Measurements from ENCODE around the gene MAP3K7CL.

Gene MAP3K7CL

GRCh38 chr21:29193901-29194300 is 63.5 kb downstream of the MAP3K7CL start:
- TF ChIP-seq CTCF (IDR thresholded peaks at IDR 0.05; ENCODE audit: insufficient read depth, missing control alignments) = no peak
- DNase-seq (ENCODE audit: insufficient read length, low spot score) (no peak), FAIRE-seq (no peak)

GRCh38 chr21:29194342-29194741 is 63.9 kb downstream of the MAP3K7CL start:
- FAIRE-seq (no peak), DNase-seq (ENCODE audit: insufficient read length, low spot score) (no peak)
- no peak for TF ChIP-seq CTCF (IDR thresholded peaks at IDR 0.05; ENCODE audit: insufficient read depth, missing control alignments)

- DNase-seq (ENCODE audit: insufficient read length, low spot score) (no peak), FAIRE-seq (no peak)
- no peak for TF ChIP-seq CTCF (IDR thresholded peaks at IDR 0.05; ENCODE audit: insufficient read depth, missing control alignments)
These were observed 64.4 kb downstream of the MAP3K7CL start for GRCh38 chr21:29194847-29195246.

- peak; percentile 33 for TF ChIP-seq CTCF (IDR thresholded peaks at IDR 0.05; ENCODE audit: insufficient read depth, missing control alignments)
- DNase-seq (ENCODE audit: insufficient read length, low spot score) (no peak), FAIRE-seq (no peak)
These were observed 65.7 kb downstream of the MAP3K7CL start for GRCh38 chr21:29195981-29196669.

DNA sequence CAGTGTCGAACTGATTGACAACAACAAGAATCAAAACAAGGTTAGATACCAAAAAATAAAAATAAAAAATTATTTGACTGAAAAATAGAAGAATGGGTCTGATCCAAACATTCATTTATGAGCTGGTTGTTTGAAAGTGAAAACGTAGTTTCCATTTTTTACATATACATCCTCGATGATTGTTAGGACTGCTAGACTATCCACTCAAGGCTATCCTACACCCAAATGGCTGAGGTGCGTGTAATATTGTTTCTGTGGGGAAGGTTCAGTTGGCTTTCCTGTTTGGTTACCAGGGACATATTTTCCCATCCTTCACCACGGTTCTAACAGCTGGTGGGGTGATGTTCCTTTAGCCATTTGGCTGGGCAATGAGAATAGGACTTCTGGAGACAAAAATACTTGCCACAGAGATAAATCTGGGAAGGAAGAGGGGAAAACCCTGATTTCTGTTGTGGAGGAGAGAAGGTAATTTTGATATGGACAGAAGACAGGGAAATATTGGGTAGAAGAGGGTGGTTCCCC is 66.3 kb downstream of the MAP3K7CL start:
- FAIRE-seq (no peak), DNase-seq (ENCODE audit: insufficient read length, low spot score) (no peak)
- TF ChIP-seq CTCF (IDR thresholded peaks at IDR 0.05; ENCODE audit: insufficient read depth, missing control alignments) = no peak

- FAIRE-seq (no peak), DNase-seq (ENCODE audit: insufficient read length, low spot score) (no peak)
- TF ChIP-seq CTCF (IDR thresholded peaks at IDR 0.05; ENCODE audit: insufficient read depth, missing control alignments) = no peak
These were observed 70.7 kb downstream of the MAP3K7CL start for GRCh38 chr21:29201186-29201585.

DNA sequence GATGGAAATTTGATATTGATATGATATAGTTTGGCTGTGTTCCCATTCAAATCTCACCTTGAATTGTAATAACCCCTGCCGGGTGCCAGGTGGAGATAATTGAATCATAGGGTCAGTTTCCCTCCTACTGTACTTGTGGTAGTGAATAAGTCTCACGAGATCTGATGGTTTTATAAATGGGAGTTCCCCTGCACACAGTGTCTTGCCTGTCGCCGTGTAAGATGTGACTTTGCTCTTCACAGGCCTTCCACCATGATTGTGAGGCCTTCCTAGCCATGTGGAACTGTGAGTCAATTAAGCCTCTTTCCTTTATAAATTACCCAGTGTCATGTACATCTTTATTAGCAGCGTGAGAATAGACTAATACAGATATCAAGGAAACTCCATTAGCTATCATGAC is 74.6 kb downstream of the MAP3K7CL start:
- no peak for TF ChIP-seq CTCF (IDR thresholded peaks at IDR 0.05; ENCODE audit: insufficient read depth, missing control alignments)
- FAIRE-seq (no peak), DNase-seq (ENCODE audit: insufficient read length, low spot score) (no peak)
